H1 (cell line): ENCODE measurements around the gene CBLL1. TPM values are rescaled to one million over a fixed set of nuclear protein-coding genes. Genes with fewer than 3 reads are reported as not detected.
A peak's percentile ranks its signal among the peaks of the same experiment; 100 is the strongest.

Experiments
- CTCF ChIA-PET: fragments of 300-600 bp; sonication (Branson Sonifier 250); formaldehyde crosslinking; loops from one replicate; lab custom pipeline; 2021; ENCODE audit not compliant: partially characterized antibody; lab: Charles Lee
- POLR2A ChIA-PET: fragments of 300-600 bp; sonication (Branson Sonifier 250); formaldehyde crosslinking; loops from one replicate; lab custom pipeline; 2021; ENCODE audit warnings: inconsistent platforms; ENCODE audit not compliant: partially characterized antibody; lab: Charles Lee
- DNase-seq, 2 experiments: peaks; one replicate each; pipeline versions ENCODE4 v3.0.0 to v3.0.0-alpha.2; 2010 to 2022; ENCODE audit warnings: low spot score in 2 of 2, low read depth in 1 of 2, mixed read lengths in 1 of 2
- FAIRE-seq: peaks from 2 replicates; lab custom pipeline; 2011; peaks lifted over from hg19 to GRCh38; lab: Jason Lieb, UNC
- H2AFZ ChIP-seq: 2 replicates; pipeline ENCODE4 v1.8.1; 2012; ENCODE audit warnings: low read length, inconsistent platforms
- H2AK5ac ChIP-seq: 2 replicates; pipeline ENCODE4 v1.6.1; 2013; ENCODE audit warnings: low read depth, low read length
- H2BK120ac ChIP-seq: replicated peaks from 2 replicates; pipeline ENCODE3; 2013; ENCODE audit warnings: low read depth, low read length, inconsistent platforms
- H2BK12ac ChIP-seq: 2 replicates; pipeline ENCODE4 v1.6.1; 2013; ENCODE audit warnings: low read depth, low read length
- H2BK15ac ChIP-seq: 2 replicates; pipeline ENCODE4 v1.6.1; 2013; ENCODE audit warnings: low read length
- H2BK20ac ChIP-seq: 2 replicates; pipeline ENCODE4 v1.6.1; 2013; ENCODE audit warnings: low read length
- H2BK5ac ChIP-seq: 2 replicates; pipeline ENCODE4 v1.6.1; 2013; ENCODE audit warnings: low read depth, low read length
- H3K14ac ChIP-seq: 2 replicates; pipeline ENCODE4 v1.6.1; 2013; ENCODE audit warnings: inconsistent platforms; ENCODE audit not compliant: insufficient read length
- H3K18ac ChIP-seq: 2 replicates; pipeline ENCODE4 v1.6.1; 2013; ENCODE audit warnings: low read length; ENCODE audit errors: extremely low read depth
- H3K23ac ChIP-seq: 2 replicates; pipeline ENCODE4 v1.6.1; 2013; ENCODE audit warnings: inconsistent platforms; ENCODE audit not compliant: insufficient read length
- H3K23me2 ChIP-seq: 2 replicates; pipeline ENCODE4 v1.6.1; 2013; ENCODE audit warnings: low read depth, low read length
- H3K27ac ChIP-seq: 2 replicates; pipeline ENCODE4 v1.6.1; 2011; ENCODE audit warnings: low read depth, low read length, inconsistent platforms
- H3K27me3 ChIP-seq, 4 experiments: replicated peaks in 1 of 4; 1 replicate in 1 of 4; 2 replicates in 3 of 4; pipeline versions ENCODE4 v1.6.1 to v1.8.1; 2011 to 2013; ENCODE audit warnings: low read length in 3 of 4, mild to moderate bottlenecking in 3 of 4, inconsistent platforms in 2 of 4, mixed read lengths in 2 of 4, moderate library complexity in 1 of 4; ENCODE audit not compliant: control insufficient read depth in 3 of 4, insufficient read depth in 3 of 4; ENCODE audit errors: extremely low read depth in 1 of 4
- H3K36me3 ChIP-seq, 4 experiments: 2 replicates each; pipeline versions ENCODE4 v1.6.1 to v1.8.1; 2011 to 2013; ENCODE audit warnings: mild to moderate bottlenecking in 4 of 4, low read length in 3 of 4, moderate library complexity in 2 of 4, control low read depth in 1 of 4, inconsistent platforms in 1 of 4; ENCODE audit not compliant: insufficient read depth in 4 of 4, control insufficient read depth in 2 of 4
- H3K4ac ChIP-seq: replicated peaks from 2 replicates; pipeline ENCODE3; 2013; ENCODE audit warnings: low read length, low read depth, mixed read lengths, inconsistent platforms; ENCODE audit not compliant: insufficient read length
- H3K4me1 ChIP-seq, 4 experiments: replicated peaks in 1 of 4; 1 replicate in 1 of 4; 2 replicates in 3 of 4; pipeline versions ENCODE4 v1.6.1 to v1.8.1; 2011 to 2013; ENCODE audit warnings: low read length in 3 of 4, inconsistent platforms in 2 of 4, mixed read lengths in 1 of 4; ENCODE audit not compliant: insufficient read depth in 4 of 4, control insufficient read depth in 3 of 4
- H3K4me2 ChIP-seq, 2 experiments: 2 replicates each; pipeline versions ENCODE4 v1.6.1 to v1.8.1; 2011 to 2013; ENCODE audit warnings: low read depth in 2 of 2, low read length in 2 of 2, control low read depth in 1 of 2, inconsistent platforms in 1 of 2, mild to moderate bottlenecking in 1 of 2; ENCODE audit not compliant: insufficient read depth in 1 of 2
- H3K4me3 ChIP-seq, 4 experiments: fragments of 200-600, 300-600 bp in 1 of 4; sonication (generic), shearing (Covaris generic), sonication (Bioruptor Twin) in 1 of 4; 2 replicates each; pipeline versions ENCODE4 v1.5.1 to v1.8.1; 2011 to 2016; ENCODE audit warnings: low read length in 4 of 4, low read depth in 3 of 4, control low read depth in 2 of 4, inconsistent platforms in 2 of 4, mild to moderate bottlenecking in 2 of 4, mixed read lengths in 1 of 4, moderate library complexity in 1 of 4; ENCODE audit not compliant: insufficient read depth in 2 of 4; ENCODE audit errors: extremely low read depth in 1 of 4
- H3K56ac ChIP-seq: replicated peaks from 2 replicates; pipeline ENCODE3; 2013; ENCODE audit warnings: low read depth, mild to moderate bottlenecking, mixed read lengths, low read length, inconsistent platforms; ENCODE audit not compliant: insufficient read length
- H3K79me1 ChIP-seq: 2 replicates; pipeline ENCODE4 v1.6.1; 2013; ENCODE audit warnings: low read depth, low read length, control low read depth
- H3K79me2 ChIP-seq, 2 experiments: 2 replicates each; pipeline versions ENCODE4 v1.6.1 to v1.8.1; 2012 to 2013; ENCODE audit warnings: low read length in 2 of 2, mild to moderate bottlenecking in 2 of 2, inconsistent platforms in 1 of 2; ENCODE audit not compliant: insufficient read depth in 2 of 2, control insufficient read depth in 1 of 2
- H3K9ac ChIP-seq, 4 experiments: replicated peaks in 1 of 4; 1 replicate in 1 of 4; 2 replicates in 3 of 4; pipeline versions ENCODE4 v1.6.1 to v1.8.1; 2011 to 2013; ENCODE audit warnings: low read depth in 3 of 4, low read length in 3 of 4, control low read depth in 2 of 4, mild to moderate bottlenecking in 2 of 4, moderate library complexity in 2 of 4, inconsistent platforms in 1 of 4; ENCODE audit errors: extremely low read depth in 1 of 4
- H3K9me3 ChIP-seq, 2 experiments: 2 replicates each; pipeline versions ENCODE4 v1.6.1 to v1.8.1; 2012 to 2013; ENCODE audit warnings: mild to moderate bottlenecking in 2 of 2, moderate library complexity in 2 of 2, control low read depth in 1 of 2, inconsistent platforms in 1 of 2, low read depth in 1 of 2, low read length in 1 of 2, mixed read lengths in 1 of 2; ENCODE audit not compliant: insufficient read depth in 2 of 2
- H4K20me1 ChIP-seq, 2 experiments: replicated peaks in 1 of 2; 2 replicates each; pipeline versions ENCODE3 to v1.8.1; 2011 to 2013; ENCODE audit warnings: inconsistent platforms in 2 of 2, low read length in 2 of 2, mild to moderate bottlenecking in 1 of 2; ENCODE audit not compliant: insufficient read depth in 2 of 2, control insufficient read depth in 1 of 2
- H4K5ac ChIP-seq: 2 replicates; pipeline ENCODE4 v1.6.1; 2013; ENCODE audit warnings: low read length, low read depth, mixed read lengths, inconsistent platforms; ENCODE audit not compliant: insufficient read length
- H4K8ac ChIP-seq: 2 replicates; pipeline ENCODE4 v1.8.0; 2013; ENCODE audit warnings: mild to moderate bottlenecking, moderate library complexity, low read length, inconsistent platforms; ENCODE audit not compliant: insufficient read depth; ENCODE audit errors: extremely low read depth
- H4K91ac ChIP-seq: replicated peaks from 2 replicates; pipeline ENCODE3; 2013; ENCODE audit warnings: low read length, mixed read lengths, inconsistent platforms; ENCODE audit not compliant: insufficient read length
- ATF2 ChIP-seq: IDR thresholded peaks from 2 replicates; pipeline ENCODE4 v1.6.1; 2012; ENCODE audit warnings: low read length, inconsistent platforms
- CTBP2 ChIP-seq: IDR thresholded peaks from 2 replicates; pipeline ENCODE4 v1.7.0; 2011; ENCODE audit warnings: borderline replicate concordance, mild to moderate bottlenecking, moderate library complexity, mixed read lengths, low read length; ENCODE audit not compliant: insufficient read depth, insufficient read length
- HDAC6 ChIP-seq: IDR thresholded peaks from one replicate; pipeline ENCODE4 v1.7.1; 2012; ENCODE audit warnings: low read depth, mild to moderate bottlenecking, inconsistent platforms, low read length, moderate library complexity
- NRF1 ChIP-seq: IDR thresholded peaks from 2 replicates; pipeline ENCODE4 v1.6.1; 2011; ENCODE audit warnings: mild to moderate bottlenecking, low read depth, low read length, improper control_type of control experiment
- SP1 ChIP-seq: IDR thresholded peaks from 2 replicates; pipeline ENCODE4 v1.6.1; 2011; ENCODE audit warnings: low read depth, low read length
- WGBS, 2 experiments: shearing (Covaris generic) in 1 of 2; methylation state at CpG; one replicate each; pipeline versions ENCODE4 v1.1.6 to v1.1.7; 2013 to 2015; ENCODE audit warnings: low lambda C conversion rate in 2 of 2, mixed read lengths in 2 of 2, inconsistent platforms in 1 of 2, low coverage in 1 of 2, missing lambda C conversion rate in 1 of 2; ENCODE audit not compliant: insufficient replicate concordance in 2 of 2, insufficient coverage in 1 of 2, insufficient read length in 1 of 2; ENCODE audit errors: extremely low coverage in 1 of 2, missing lambda C conversion rate in 1 of 2; 5-methylcytosine and 5-hydroxymethylcytosine counted together
- polyA plus RNA-seq, 7 experiments: library from polyadenylated mRNA; depleted of rRNA in 3 of 7; stranded (reverse) in 5 of 7; unstranded in 2 of 7; fragments of >200 nt in 5 of 7; fragments of 200-250 nt in 2 of 7; gene quantifications; 1 replicate in 5 of 7; 2 replicates in 1 of 7; 4 replicates in 1 of 7; pipeline versions ENCODE4 v1.2.1 to v1.2.3, GENCODE V29; 2011 to 2013; ENCODE audit warnings: missing spikeins in 2 of 7, mixed read lengths in 2 of 7
- total RNA-seq: library from RNA; stranded (reverse); fragmentation: NEBNext Ultra II Directional; extraction: Animal tissue kit (Norgen Biotek cat#: 25700); gene quantifications from 2 replicates; pipeline ENCODE4 v1.2.1, GENCODE V29; 2021

Gene CBLL1
- total and polyA plus RNA-seq, 2 of the 8 experiments (the other 6 are each of a cell fraction or from before 2014, with no cell fraction given): 27.0 to 34.0 TPM

GRCh38 chr7:107809179-107809578 lies 65.2 kb downstream of the CBLL1 start:
- Histone ChIP-seq H2AK5ac (no peak overlapping the region), H3K36me3 (no peaks in the 10 kb centered on the region), H3K14ac (no peak overlapping the region), H4K8ac (no peak overlapping the region), H3K27me3 (no peaks in the 10 kb centered on the region), H4K91ac (peak overlapping the region; percentile 45), H3K79me2 (no peaks in the 10 kb centered on the region), H3K79me1 (no peaks in the 10 kb centered on the region), H2BK5ac (no peak overlapping the region), H3K23ac (no peak overlapping the region), H3K9me3 (no peaks in the 10 kb centered on the region), H2BK15ac (no peak overlapping the region), H4K5ac (no peak overlapping the region), H3K27ac (no peak overlapping the region), H3K23me2 (no peaks in the 10 kb centered on the region), H3K4me1 (no peaks in the 10 kb centered on the region), H3K4me3 (no peak overlapping the region), H2BK120ac (no peak overlapping the region), H2BK12ac (0 out of 2 replicates have a peak overlapping the region, but pooled peaks have one; percentile 10), H3K18ac (no peak overlapping the region), H3K9ac (no peak overlapping the region), H2AFZ (peak overlapping the region; percentile 53; the same call in 1 of the 2 replicates), H3K4me2 (no peak overlapping the region), H4K20me1 (peaks cover 0 to 1% of the 10 kb centered on the region in 2 experiments), H3K56ac (no peak overlapping the region), H3K4ac (no peak overlapping the region), H2BK20ac (no peak overlapping the region)
- ChIA-PET POLR2A (interaction anchor here (0.6 kb wide), 1 partner anchor 1945 kb away, joined by 3 read pairs; no protein-coding TSS in a partner anchor), CTCF (no interaction called here)
- 87% methylated on average over 4 of the region's 4 CpGs; no CpG with 5 or more reads in 1 of the 2 experiments for WGBS, 2 experiments
- TF ChIP-seq SP1 (no peak), NRF1 (no peak), CTBP2 (no peak), HDAC6 (no peak), ATF2 (no peak)
- FAIRE-seq (no peak), DNase-seq (no peak)
